KBM-7 (cell line): ENCODE measurements around the gene NTF3.

Experiments
- DNase-seq: peaks from one replicate; pipeline ENCODE4 v3.0.0-alpha.2; 2015
- in situ Hi-C: fragments of 300-500 bp; cut with MboI; formaldehyde crosslinking; loops from 2 replicates; pipeline ENCODE4 v1.14.3; 2020; ENCODE audit warnings: low sequenced_read_pairs, low pct_unique_long_range_greater_than_20kb, mixed read lengths

Gene NTF3

DNA sequence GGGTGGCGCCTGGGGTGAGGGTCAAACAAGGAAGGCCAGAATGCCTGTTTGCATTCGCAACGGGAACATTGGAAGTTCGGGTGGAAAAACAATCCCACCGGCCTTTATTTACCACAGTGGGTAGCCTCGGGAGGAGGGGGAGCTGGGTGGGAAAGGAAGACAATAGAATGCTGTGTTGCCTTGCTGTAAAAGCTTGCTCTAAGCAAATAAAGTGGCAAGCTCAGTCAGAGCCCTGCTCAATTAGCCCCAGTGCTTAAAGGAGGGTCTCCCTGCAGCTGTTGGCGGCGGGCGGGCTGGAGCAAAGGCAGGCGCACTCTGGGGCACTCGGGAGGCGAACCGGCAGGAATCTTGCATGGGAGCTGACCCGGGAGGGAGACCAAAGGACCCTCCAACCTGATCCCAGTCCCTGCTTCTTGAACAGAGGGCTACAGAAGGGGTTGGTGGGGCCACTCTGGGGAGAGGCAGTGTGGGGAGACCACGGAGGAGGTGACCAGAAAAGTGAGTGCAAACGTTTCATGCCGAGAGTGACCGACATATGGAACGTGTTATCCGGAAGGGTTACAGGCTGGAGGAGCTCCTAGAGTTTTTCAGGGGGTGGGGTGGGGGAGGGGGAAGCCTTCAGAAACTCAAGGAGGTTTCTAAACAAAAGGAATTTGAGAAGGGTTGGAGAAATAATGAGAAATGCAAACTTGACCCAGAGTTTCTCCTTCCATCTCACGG, 48.5 kb downstream of the NTF3 start:
- in situ Hi-C loops = no loop called here
- no peak for DNase-seq

- DNase-seq = no peak
- in situ Hi-C loops = no loop called here
Measured at GRCh38 chr12:5480938-5481303, 49.0 kb downstream of the NTF3 start.

- in situ Hi-C loops = no loop called here
- no peak for DNase-seq
Measured at GRCh38 chr12:5481645-5482044, 49.7 kb downstream of the NTF3 start.

- in situ Hi-C loops = no loop called here
- no peak for DNase-seq
Measured at GRCh38 chr12:5484426-5484825, 52.5 kb downstream of the NTF3 start.

DNA sequence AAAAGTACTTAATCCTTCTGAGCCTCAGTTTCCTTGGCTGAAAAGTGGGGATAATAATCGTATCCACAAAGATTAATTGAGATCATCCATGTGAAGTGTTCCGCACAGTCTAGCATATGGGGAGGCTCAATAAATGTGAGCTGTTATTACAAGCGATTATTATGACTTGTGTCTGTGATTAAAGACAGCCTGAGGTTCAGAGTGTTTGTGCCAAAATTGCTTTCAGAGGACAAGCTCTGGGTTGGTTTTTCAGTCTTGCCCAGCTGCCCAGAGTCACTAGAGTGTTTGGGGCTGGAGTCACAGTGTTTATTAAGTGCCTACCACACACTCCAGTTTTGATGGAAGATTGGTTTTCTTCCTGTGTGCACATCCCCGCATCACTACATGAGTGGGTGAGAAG, 53.5 kb downstream of the NTF3 start:
- DNase-seq = no peak
- in situ Hi-C loops = no loop called here

GRCh38 chr12:5487076-5487475, 55.2 kb downstream of the NTF3 start:
- in situ Hi-C loops = no loop called here

GRCh38 chr12:5487948-5488625, 56.2 kb downstream of the NTF3 start:
- in situ Hi-C loops = no loop called here
- DNase-seq = no peak

More at GRCh38 chr12:5487076-5487475, 55.2 kb downstream of the NTF3 start:
- no peak for DNase-seq

GRCh38 chr12:5488626-5488955, 56.7 kb downstream of the NTF3 start:
- in situ Hi-C loops = no loop called here
- DNase-seq = no peak

- DNase-seq = no peak
- in situ Hi-C loops = no loop called here
Measured at GRCh38 chr12:5489017-5489416, 57.1 kb downstream of the NTF3 start.

- in situ Hi-C loops = no loop called here
- DNase-seq = no peak
Measured at GRCh38 chr12:5489760-5490406, 58.0 kb downstream of the NTF3 start.

GRCh38 chr12:5492562-5492961, 60.7 kb downstream of the NTF3 start:
- in situ Hi-C loops = no loop called here
- no peak for DNase-seq

DNA sequence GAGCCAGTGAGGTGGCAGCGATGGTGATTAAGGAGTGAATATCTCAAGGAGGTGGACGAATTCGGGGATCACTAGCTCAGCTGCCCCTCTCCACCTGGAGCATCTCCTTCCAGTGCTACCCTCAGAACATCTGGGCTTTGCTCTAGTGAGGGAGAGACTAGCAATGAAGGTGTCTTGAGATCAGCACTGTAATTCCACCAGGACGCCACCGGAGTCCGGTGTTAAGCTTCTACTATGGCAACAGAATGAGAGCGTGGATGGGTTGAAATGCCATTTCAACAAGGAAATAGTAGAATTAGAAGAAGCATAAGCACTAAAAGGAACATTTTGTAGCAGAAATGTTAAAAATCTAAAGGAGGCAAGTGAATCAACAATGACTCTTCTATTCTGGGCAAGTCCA, 61.1 kb downstream of the NTF3 start:
- in situ Hi-C loops = no loop called here
- DNase-seq = no peak

DNA sequence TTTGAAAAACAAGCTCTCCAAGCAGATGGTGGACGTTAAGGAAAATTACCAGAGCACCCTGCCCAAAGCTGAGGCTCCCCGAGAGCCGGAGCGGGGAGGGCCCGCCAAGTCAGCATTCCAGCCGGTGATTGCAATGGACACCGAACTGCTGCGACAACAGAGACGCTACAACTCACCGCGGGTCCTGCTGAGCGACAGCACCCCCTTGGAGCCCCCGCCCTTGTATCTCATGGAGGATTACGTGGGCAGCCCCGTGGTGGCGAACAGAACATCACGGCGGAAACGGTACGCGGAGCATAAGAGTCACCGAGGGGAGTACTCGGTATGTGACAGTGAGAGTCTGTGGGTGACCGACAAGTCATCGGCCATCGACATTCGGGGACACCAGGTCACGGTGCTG, 62.4 kb downstream of the NTF3 start:
- in situ Hi-C loops = no loop called here
- no peak for DNase-seq

- in situ Hi-C loops = no loop called here
- no peak for DNase-seq
Measured at GRCh38 chr12:5497329-5498053, 65.6 kb downstream of the NTF3 start.

DNA sequence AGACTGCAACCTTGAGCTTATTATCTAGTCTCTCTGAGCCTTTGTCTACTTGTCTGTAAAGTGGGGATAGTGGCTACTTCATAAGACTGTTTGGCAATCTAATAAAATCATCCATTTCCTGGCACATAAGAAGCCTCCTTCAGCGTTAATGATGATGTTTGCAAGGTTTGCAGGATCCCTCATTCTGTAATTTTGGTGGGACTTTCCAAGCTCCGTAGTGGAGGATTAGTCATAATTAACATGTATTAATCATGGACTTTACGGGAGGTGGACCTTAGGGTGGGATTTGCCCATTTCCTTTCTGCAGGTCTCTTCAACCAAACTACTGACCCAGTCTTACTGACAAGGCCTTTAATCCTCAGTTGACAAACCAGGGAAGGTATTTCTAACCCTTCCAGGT, 66.2 kb downstream of the NTF3 start:
- no peak for DNase-seq
- in situ Hi-C loops = no loop called here

DNA sequence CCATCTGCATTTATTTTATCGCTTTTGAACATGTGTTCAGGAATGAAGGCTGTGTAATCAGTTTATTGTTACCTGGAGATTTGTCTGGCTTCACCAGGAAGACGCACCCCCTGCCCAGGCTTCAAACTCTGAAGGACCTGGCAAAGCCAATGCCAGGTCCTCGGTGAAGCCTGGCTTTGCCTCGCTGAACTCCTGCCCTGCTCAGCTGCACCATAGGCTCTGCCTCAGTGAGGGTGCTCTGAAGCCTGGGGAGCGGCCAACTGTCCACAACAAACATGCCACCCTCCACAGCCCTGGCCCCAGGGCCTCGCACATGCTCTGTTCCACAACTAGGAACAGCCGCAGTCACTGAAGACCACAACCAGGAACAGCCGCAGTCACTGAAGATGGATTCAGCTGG, 66.9 kb downstream of the NTF3 start:
- in situ Hi-C loops = no loop called here
- DNase-seq = no peak

- DNase-seq = no peak
- in situ Hi-C loops = no loop called here
Measured at GRCh38 chr12:5499566-5500330, 67.8 kb downstream of the NTF3 start.

GRCh38 chr12:5500331-5500659, 68.4 kb downstream of the NTF3 start:
- no peak for DNase-seq
- in situ Hi-C loops = no loop called here

- in situ Hi-C loops = no loop called here
- no peak for DNase-seq
Measured at GRCh38 chr12:5503774-5504173, 71.9 kb downstream of the NTF3 start.

- in situ Hi-C loops = no loop called here
Measured at GRCh38 chr12:5505116-5505515, 73.2 kb downstream of the NTF3 start.

More at GRCh38 chr12:5505116-5505515, 73.2 kb downstream of the NTF3 start:
- DNase-seq = no peak
